Fibroblast of peridontal ligament (primary cell): Measurements from ENCODE around the gene OGDH.
A peak's percentile ranks its signal among the peaks of the same experiment; 100 is the strongest.
"Not testable (repeated sequence)": the region's sequence is repeated elsewhere in the genome, so short reads cannot be mapped to it uniquely, and the experiment has no call there.

ENCODE experiments used
- DNase-seq: peaks from one replicate; pipeline ENCODE4 v3.0.0-alpha.2; 2010; ENCODE audit errors: extremely low read depth

OGDH gene

DNA sequence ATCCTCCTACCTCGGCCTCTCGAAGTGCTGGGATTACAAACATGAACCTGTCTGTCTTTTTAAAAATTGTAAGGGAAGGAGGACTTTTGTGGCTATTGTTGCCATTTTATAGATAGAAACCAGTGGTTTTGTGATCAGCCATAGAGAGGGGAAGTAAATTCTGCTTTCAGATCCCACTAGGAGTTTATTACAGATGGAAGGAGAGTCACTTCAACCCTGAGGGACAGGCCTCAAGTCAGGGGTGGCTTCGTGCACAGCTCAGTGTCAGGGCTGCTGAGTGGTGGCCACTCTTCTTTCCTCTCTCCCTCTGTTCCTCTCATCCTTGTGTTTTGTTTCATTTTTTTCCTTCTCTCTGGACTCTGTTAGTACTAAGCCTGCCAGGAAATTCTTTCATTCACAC is 60.8 kb downstream of the OGDH start:
- no peak for DNase-seq

DNA sequence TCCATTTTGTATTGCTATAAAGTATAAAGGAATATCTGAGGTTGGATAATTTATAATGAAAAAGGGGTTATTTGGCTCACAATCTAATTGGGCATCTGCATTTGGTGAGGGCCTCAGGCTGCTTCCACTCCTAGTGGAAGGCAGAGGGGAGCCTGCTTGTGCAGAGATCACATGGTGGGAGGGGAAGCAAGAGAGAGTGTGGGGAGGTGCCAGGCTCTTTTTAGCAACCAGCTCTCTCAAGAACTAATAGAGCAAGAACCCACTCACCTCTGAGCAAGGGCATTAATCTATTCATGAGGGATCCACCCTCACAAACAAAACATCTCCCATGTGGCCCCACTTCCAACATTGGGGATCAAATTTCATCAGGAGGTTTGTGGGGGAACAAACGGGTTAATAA is 64.6 kb downstream of the OGDH start:
- DNase-seq = no peak

DNA sequence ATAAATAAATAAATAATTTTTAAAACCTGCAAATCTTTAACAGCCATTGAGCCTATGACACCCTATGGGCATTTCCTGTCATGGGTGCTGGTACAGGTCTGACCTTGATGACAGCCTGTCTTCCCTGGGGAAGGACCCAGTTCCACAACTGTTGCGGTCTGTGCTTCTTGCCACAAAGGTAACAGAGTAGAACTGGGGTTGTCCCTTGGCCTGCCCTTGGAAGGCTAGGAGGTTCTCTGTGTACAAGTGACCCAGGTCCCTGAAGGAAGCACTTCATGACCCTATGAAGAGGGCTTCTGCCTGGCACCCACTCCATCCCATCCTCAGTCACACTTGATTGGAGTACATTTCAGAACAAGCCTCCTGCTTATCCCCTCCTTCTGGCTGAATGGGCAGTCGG is 66.9 kb downstream of the OGDH start:
- DNase-seq = no peak

DNA sequence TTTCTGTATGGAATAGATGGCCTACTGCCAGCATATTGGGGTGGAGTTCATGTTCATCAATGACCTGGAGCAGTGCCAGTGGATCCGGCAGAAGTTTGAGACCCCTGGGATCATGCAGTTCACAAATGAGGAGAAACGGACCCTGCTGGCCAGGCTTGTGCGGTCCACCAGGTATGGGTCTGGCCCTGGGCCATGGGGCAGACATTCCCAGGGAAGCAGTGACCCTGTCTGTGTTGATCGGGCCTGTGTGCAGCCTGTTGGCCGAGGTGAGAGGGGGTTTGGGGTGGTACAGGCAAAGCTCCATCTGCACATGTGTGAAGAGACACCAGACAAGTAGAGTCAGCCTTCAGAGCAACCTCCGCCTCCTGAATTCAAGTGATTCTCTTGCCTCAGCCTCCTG is 67.3 kb downstream of the OGDH start:
- DNase-seq = no peak

DNA sequence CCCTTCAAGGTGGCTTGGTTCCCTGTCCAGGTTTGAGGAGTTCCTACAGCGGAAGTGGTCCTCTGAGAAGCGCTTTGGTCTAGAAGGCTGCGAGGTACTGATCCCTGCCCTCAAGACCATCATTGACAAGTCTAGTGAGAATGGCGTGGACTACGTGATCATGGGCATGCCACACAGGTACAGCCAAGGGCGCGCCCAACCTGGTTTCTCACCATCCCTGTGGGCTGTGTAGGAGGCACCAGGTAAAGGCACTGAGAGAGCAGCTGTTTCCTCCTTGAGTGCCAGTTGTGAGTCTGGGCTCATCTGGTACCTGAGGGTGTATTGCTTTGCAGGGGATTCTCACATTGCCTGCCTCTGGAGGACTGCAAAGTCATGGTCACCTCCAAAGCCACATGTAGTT is 68.0 kb downstream of the OGDH start:
- DNase-seq = no peak

DNA sequence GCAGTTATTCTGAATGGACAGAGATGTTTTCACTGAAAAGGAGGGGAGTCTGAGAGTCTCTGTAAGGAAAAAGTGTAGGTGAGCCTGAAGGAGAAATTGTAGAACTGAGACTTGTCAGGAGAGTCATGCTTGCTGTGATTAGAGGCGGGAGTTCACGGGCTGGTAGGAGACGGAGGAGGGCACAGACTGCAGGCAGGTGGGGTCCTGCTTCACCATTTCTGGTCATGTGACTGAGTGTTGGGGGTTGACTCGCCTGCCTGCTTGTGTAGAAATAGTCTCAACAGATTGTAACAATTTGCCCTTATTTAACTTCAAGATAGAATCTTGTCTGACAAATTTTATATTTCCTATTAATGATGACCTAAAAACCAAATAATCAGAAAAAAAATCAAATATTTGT is 70.3 kb downstream of the OGDH start:
- no peak for DNase-seq

DNA sequence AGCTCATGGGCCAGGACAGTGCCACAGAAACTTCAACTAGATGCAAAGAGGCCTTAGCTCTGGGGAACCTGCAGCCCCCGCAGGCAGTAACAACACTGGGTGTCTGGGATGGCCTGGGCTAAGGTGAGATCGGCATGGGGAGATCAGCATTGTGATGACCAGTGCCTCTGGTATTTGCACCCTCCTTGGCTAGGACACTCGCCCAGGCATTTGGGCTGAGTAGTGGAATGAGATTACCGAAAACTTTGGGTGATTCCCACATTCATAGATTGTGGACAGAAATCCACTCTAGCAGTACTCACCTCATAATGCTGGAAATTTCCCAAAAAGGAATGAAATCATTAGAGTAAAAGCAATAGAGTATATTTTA is 71.7 kb downstream of the OGDH start:
- no peak for DNase-seq

DNA sequence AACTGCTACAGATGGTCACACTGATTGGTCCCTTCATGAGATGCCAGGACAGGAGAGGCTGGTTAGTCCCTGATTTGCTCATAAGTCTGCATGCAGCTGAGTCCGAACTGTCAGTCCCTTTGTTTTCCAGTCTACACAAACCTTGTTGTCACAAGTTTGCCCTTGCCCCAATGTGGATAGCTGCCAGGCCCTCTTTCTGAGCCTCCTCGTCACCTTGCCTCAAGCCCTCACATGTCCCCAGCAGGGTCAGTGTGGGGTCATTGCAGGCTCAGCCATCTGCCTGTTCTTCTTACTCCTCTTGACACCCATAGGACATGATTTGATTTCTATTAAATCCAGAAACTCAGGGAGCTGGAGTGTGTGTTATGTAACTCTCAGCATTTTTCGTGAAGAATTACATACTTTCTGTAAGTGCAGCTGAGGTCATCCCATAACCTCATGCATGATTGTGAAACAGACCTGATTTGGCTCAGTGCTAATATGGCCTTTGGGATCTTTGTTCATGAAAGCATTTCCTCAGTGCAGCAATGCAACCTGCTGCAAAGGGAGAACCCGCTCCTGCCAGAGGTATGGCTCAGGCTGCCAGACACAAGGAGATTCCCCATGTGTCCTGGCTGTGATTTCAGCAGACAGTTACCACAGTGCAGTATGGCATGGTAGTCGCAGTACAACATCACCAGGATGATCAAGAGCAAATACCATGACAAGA is 72.2 kb downstream of the OGDH start:
- DNase-seq = peak; percentile 96

DNA sequence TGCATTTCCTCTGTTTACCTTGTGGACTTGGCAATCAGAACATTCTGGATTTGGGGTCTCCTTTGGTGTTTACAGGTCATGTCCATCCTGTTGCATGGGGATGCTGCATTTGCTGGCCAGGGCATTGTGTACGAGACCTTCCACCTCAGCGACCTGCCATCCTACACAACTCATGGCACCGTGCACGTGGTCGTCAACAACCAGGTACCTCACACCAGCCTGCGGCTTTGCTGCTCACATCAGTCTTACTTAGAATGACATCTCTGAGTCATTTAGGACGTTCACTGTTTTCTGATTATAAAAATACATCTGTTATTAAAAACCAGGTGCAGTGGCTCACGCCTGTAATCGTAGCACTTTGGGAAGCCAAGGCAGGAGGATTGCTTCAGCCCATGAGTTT is 75.2 kb downstream of the OGDH start:
- DNase-seq = no peak

DNA sequence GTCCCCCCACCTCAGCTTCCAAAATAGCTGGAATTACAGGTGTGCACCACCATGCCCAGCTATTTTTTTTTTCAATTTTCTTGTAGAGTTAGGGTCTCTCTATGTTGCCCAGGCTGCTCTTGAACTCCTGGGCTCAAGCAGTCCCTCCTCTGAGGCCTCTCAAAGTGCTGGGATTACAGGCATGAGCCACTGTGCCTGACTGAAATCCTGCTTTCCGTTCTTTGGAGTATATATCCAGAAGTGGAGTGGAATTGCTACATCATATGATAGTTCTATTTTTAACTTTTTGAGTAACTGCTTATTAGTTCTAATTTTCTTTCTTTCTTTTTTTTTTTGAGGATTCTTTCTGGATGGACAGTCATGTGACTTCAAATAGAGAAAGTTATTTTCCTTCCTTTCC is 79.3 kb downstream of the OGDH start:
- peak; percentile 44 for DNase-seq

DNA sequence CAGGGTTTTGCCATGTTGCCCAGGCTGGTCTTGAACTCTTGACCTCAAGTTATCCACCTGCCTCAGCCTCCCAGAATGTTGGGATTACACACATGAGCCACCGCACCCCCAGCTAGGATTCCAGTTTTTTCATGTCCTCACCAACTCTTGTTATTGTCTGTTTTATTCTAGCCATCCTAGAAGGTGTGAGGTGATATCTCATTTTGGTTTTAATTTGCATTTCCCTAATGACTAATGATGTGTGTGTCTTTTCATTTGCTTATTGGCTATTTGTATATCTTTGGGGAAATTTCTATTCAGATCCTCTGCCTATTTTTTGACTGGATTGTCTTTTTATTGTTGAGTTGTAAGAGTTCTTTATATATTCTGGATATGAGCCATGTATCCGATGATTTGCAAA is 83.0 kb downstream of the OGDH start:
- no peak for DNase-seq

DNA sequence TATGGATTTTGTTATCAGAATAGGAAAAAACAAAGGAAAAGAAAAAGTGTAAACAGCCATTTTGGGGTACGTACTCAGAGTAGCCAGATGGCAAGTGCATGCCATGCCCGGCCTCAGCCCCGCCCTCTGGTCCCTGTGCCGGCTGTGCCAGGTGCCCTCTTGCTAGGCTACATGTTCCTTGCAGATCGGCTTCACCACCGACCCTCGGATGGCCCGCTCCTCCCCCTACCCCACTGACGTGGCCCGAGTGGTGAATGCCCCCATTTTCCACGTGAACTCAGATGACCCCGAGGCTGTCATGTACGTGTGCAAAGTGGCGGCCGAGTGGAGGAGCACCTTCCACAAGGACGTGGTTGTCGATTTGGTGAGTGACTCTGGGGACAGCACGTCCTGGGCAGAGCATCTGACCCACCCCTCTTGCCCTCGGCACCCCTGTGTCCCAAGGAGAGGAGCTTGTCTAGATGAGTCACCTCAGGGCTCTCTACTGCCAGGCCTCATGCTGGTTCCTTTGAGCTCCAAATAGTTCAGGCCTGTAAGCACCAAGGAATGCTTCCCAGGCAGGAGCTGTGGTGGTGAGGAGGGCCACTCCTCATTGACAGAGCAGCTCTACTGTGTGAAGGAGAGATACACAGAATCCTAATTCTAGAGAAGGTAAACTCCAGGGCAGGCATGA is 87.3 kb downstream of the OGDH start:
- DNase-seq = peak; percentile 67

DNA sequence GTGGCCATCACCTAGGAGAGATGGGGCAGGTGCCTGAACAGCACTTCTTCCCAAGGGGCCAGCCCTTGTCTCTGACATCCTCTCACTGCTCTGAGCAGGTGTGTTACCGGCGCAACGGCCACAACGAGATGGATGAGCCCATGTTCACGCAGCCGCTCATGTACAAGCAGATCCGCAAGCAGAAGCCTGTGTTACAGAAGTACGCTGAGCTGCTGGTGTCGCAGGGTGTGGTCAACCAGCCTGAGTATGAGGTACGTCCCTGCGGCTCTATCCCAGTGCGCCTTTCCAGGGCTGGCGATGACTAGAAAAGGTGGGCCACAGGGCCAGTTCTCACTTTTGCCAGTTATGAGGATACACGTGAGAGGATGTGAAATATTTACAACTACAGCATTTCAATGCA is 87.9 kb downstream of the OGDH start:
- no peak for DNase-seq

DNA sequence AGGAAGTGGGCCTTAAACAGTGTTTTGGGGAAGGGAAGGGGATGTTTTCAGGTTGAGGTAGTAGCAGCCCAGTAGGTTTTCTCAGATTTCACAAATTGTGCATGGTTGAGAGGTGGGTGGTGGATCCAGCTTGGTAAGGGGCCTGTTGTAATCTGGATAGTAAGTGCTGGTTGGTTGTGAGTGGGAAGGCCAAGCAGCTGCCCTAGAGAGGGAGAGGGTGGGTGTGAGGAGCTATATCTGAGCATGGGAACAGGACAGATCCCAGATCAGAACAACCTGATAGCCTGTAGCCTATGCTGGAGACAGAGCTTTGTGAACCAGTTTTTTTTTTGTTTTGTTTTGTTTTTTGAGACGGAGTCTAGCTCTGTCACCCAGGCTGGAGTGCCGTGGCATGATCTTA is 88.3 kb downstream of the OGDH start:
- no peak for DNase-seq

DNA sequence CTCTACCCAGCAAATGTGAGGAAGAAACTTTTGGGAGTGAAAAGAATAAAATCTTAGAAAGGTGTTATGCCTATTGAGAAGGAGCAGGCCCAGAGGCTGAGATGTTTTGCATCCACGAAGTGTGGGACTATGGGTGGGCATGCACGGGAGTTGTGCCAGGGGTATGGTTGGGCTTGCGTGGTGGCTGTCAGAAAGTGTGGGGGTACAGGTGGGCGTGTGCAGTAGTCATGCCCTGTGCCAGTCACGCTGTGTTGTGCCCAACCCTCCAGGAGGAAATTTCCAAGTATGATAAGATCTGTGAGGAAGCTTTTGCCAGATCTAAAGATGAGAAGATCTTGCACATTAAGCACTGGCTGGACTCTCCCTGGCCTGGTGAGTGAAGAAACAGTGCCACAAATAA is 89.3 kb downstream of the OGDH start:
- no peak for DNase-seq

DNA sequence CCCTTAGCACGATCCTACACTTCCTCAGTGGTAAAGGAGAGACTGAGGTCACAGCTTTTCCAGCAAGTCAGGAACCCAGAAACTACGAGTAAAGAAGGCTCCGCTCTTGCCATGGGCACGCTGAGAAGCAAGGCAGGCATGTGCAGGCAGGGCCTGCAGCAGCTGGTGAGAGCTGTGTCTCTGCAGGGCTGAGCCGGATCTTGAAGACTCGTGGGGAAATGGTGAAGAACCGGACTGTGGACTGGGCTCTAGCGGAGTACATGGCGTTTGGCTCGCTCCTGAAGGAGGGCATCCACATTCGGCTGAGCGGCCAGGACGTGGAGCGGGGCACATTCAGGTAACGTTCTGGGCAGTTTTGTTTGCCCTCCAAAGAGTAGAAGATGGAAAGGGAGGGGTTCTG is 90.3 kb downstream of the OGDH start:
- no peak for DNase-seq

DNA sequence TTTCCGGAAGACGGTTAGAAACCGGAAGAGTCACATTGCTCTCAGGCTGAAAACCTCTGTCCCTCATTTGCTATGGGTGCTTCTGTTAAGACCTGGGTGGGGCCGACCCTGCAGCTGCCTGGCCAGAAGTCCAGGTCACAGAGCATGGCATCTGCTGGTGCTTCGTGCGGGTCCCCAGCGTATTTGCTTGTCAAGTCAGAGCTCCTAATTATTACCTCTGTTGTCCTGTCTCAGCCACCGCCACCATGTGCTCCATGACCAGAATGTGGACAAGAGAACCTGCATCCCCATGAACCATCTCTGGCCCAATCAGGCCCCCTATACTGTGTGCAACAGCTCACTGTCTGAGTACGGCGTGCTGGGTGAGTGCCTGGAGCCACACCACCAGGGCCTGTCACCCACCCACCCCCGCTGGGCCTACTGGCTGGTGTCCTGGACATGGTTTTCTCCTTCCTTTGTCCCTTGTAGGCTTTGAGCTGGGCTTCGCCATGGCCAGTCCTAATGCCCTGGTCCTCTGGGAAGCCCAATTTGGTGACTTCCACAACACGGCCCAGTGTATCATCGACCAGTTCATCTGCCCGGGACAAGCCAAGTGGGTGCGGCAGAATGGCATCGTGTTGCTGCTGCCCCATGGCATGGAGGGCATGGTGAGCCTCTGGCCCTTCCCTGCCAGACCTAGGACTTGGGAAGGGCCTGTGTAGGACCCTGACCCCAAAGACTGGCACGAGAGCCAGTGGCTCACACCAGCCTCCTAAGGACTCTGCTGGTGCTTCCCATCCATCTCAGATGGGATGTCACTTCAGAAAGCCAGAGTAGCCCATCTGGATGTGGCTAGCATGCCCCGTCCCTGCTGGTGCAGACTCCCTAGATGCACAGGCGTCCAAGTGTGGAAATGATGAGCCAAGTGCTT is 91.0 kb downstream of the OGDH start:
- no peak for DNase-seq

DNA sequence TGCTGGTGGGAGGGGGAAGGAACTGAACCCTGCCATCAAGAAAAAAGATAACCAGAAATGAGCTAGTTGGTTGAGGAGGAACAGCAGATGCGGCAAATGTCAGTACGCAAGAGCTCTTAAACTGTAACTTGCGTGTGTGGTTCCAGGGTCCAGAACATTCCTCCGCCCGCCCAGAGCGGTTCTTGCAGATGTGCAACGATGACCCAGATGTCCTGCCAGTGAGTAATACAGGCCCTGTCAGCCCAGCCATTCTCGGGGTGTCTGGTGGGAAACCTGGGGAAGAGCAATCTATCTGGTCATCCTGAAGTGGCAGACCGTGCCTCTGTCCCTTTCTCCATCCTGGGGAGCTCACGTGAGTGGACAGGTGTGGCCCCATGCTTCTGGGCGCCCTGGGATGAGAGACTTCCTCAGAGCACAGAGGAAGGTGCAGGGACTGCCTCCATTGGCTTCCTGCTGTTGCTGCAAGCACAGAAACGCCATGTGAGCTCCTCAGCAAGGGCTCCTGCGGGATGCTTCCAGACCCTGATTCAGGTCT is 91.7 kb downstream of the OGDH start:
- no peak for DNase-seq

DNA sequence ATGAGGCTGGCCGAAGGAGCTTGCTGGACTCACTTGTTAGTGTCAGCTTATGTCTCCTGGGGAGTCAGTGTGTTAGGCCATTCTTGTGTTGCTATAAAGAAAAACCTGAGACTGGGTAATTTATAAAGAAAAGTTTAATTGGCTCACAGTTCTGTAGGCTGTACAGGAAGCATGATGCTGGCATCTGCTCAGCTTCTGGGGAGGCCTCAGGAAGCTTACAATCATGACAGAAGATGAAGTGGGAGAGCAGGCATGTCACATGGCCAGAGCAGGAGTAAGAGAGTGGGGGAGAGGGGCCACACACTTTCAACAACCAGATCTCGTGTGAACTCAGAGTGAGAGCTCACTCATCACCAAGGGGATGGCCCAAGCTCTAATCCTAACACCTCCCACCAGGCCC is 93.2 kb downstream of the OGDH start:
- DNase-seq = not testable (repeated sequence)

DNA sequence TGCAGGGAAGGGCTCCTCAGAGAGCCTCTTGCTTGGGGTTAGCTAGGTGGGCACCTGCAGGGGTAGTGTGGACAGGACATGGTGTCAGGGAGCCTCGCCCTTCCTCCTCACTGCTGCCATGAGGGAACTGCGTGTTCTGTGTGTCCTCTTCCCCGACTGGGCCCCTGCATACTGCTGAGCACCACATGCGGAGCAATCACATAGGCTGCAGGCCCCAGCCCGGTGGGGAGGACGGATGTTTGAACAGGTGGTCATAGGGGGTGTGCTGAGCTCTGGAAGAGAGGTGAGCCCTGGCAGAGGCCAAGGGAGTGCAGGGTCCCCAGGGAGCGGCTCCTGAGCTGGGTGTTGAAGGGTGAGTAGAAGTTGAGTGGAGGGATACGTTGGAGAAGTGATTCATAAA is 93.9 kb downstream of the OGDH start:
- DNase-seq = no peak

DNA sequence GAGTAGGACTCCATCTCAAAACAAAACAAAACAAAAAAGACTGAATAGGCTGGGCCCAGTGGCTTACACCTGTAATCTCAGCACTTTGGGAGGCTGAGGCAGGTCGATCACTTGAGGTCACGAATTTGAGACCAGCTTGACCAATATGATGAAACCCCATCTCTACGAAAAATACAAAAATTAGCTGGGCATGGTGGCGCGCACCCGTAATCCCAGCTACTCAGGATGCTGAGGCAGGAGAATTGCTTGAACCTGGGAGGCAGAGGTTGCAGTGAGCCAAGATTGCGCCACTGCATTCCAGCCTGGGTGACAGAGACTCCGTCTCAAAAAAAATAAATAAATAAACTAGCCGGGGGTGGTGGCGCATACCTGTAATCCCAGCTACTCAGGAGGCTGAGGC is 97.0 kb downstream of the OGDH start:
- DNase-seq = not testable (repeated sequence)

DNA sequence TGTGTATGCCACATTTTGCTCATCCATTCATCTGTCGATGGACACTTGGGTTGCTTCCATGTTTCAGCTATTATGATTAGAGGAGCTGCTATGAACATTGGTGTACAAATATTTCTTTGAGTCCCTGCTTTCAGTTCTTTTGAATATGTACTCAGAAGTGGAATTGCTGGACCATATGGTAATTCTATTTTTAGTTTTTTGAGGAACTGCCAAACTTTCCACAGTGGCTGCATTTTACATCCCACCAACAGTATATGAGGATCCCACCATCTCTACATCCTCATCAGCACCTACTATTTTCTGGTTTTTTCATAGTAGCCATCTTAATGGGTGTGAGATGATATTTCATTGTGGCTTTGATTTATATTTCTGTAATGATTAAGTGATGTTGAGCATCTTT is 97.5 kb downstream of the OGDH start:
- no peak for DNase-seq

DNA sequence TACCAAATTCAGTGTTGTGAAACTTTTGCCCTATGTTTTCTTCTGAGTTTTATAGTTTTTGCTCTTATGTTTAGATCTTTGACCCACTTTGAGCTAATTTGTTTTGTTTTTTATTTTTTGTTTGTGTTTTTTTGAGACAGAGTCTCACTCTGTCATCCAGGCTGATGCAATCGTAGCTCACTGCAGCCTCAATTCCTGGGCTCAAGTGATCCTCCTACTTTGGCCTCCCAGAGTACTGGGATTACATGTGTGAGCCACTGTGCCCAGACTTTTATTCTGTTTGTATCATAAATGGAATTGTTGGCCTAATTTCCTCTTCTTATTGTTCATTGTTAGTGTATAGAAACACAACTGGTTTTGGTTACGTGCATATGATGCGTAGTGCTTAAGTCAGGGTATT is 99.0 kb downstream of the OGDH start:
- no peak for DNase-seq
